ENCODE results near the gene DISC1. TPM values are rescaled to one million over a fixed set of nuclear protein-coding genes. Genes with fewer than 3 reads are reported as not detected.

DISC1 gene
- total RNA-seq, 1 experiment from 2014 or later: 0.36 TPM

GRCh38 chr1:231822041-231822440 lies 195.5 kb downstream of the DISC1 start:
- TF ChIP-seq SIN3A (IDR thresholded peaks at IDR 0.05; ENCODE audit: borderline replicate concordance, insufficient read depth, low read depth, low read length): no peak
- no peak for TF ChIP-seq TCF7L2 (IDR thresholded peaks at IDR 0.05; ENCODE audit: low read depth, low read length)
- no peak for DNase-seq (ENCODE audit: low read depth, low spot score)
- H3K9me3 ChIP-seq (ENCODE audit: control insufficient read depth, insufficient read depth, low read depth, low read length): no peaks in the 10 kb centered on the region
- in situ Hi-C loops (cut with HindIII; ENCODE audit: low pct_unique_long_range_greater_than_20kb, low sequenced_read_pairs) (no loop called here), intact Hi-C loops (cut with micrococcal nuclease; ENCODE audit: unreplicated experiment) (no loop called here)
- ATAC-seq: no peak
- H3K27ac ChIP-seq (ENCODE audit: low read length): no peak overlapping the region
- POLR2A ChIA-PET: no interaction called here
- no TSS peak for BruUV-seq (replicated peaks)
- CTCF ChIA-PET: no interaction called here
- no peak overlapping the region for H3K4me3 ChIP-seq (ENCODE audit: low read depth in 2 of 2, low read length in 2 of 2)
- H3K27me3 ChIP-seq (ENCODE audit: control insufficient read depth, insufficient read depth, low read length): no peaks in the 10 kb centered on the region
- no peaks in the 10 kb centered on the region for H3K4me1 ChIP-seq (ENCODE audit: control insufficient read depth, insufficient read depth, low read length)
- no peaks in the 10 kb centered on the region for H3K36me3 ChIP-seq (ENCODE audit: control insufficient read depth, insufficient read depth, low read length)

- Histone ChIP-seq H3K4me3 (ENCODE audit: low read depth in 2 of 2, low read length in 2 of 2) (no peak overlapping the region), H3K36me3 (ENCODE audit: control insufficient read depth, insufficient read depth, low read length) (no peaks in the 10 kb centered on the region), H3K27me3 (ENCODE audit: control insufficient read depth, insufficient read depth, low read length) (no peaks in the 10 kb centered on the region), H3K4me1 (ENCODE audit: control insufficient read depth, insufficient read depth, low read length) (peaks cover 9% of the 10 kb centered on the region), H3K9me3 (ENCODE audit: control insufficient read depth, insufficient read depth, low read depth, low read length) (no peaks in the 10 kb centered on the region), H3K27ac (ENCODE audit: low read length) (no peak overlapping the region)
- ChIA-PET CTCF (no interaction called here), POLR2A (no interaction called here)
- BruUV-seq (replicated peaks): no TSS peak
- TF ChIP-seq, protein P1, sequence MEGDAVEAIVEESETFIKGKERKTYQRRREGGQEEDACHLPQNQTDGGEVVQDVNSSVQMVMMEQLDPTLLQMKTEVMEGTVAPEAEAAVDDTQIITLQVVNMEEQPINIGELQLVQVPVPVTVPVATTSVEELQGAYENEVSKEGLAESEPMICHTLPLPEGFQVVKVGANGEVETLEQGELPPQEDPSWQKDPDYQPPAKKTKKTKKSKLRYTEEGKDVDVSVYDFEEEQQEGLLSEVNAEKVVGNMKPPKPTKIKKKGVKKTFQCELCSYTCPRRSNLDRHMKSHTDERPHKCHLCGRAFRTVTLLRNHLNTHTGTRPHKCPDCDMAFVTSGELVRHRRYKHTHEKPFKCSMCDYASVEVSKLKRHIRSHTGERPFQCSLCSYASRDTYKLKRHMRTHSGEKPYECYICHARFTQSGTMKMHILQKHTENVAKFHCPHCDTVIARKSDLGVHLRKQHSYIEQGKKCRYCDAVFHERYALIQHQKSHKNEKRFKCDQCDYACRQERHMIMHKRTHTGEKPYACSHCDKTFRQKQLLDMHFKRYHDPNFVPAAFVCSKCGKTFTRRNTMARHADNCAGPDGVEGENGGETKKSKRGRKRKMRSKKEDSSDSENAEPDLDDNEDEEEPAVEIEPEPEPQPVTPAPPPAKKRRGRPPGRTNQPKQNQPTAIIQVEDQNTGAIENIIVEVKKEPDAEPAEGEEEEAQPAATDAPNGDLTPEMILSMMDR (IDR thresholded peaks at IDR 0.05): no peak
- TF ChIP-seq REST (IDR thresholded peaks at IDR 0.05; ENCODE audit: insufficient read depth in 1 of 2, low read depth in 2 of 2, low read length in 1 of 2) (no peak), POLR2AphosphoS5 (IDR thresholded peaks at IDR 0.05; ENCODE audit: low read depth, low read length) (no peak), TCF7L2 (IDR thresholded peaks at IDR 0.05; ENCODE audit: low read depth, low read length) (no peak), SIN3A (IDR thresholded peaks at IDR 0.05; ENCODE audit: borderline replicate concordance, insufficient read depth, low read depth, low read length) (no peak)
- DNase-seq (ENCODE audit: low read depth, low spot score): no peak
- intact Hi-C loops (cut with micrococcal nuclease; ENCODE audit: unreplicated experiment): no loop called here
- in situ Hi-C loops (cut with HindIII; ENCODE audit: low pct_unique_long_range_greater_than_20kb, low sequenced_read_pairs): no loop called here
- ATAC-seq: no peak
Measured at GRCh38 chr1:231826566-231826965, 200.0 kb downstream of the DISC1 start.

GRCh38 chr1:231827337-231828105 lies 200.9 kb downstream of the DISC1 start:
- BruUV-seq (replicated peaks): no TSS peak
- peak; percentile 64 for DNase-seq (ENCODE audit: low read depth, low spot score)
- CTCF ChIA-PET: interaction anchor here (0.6 kb wide), 2 partner anchors 12 to 71 kb away, joined by 3 to 4 read pairs; no protein-coding TSS in a partner anchor

More at GRCh38 chr1:231827337-231828105, 200.9 kb downstream of the DISC1 start:
- peak; percentile 68 for ATAC-seq
- POLR2A ChIA-PET: no interaction called here
- Histone ChIP-seq H3K27ac (ENCODE audit: low read length) (0 out of 2 replicates have a peak overlapping the region, but pooled peaks have one; percentile 36), H3K36me3 (ENCODE audit: control insufficient read depth, insufficient read depth, low read length) (no peaks in the 10 kb centered on the region), H3K9me3 (ENCODE audit: control insufficient read depth, insufficient read depth, low read depth, low read length) (no peaks in the 10 kb centered on the region), H3K4me3 (ENCODE audit: low read depth in 2 of 2, low read length in 2 of 2) (no peak overlapping the region), H3K27me3 (ENCODE audit: control insufficient read depth, insufficient read depth, low read length) (no peaks in the 10 kb centered on the region), H3K4me1 (ENCODE audit: control insufficient read depth, insufficient read depth, low read length) (peaks cover 9% of the 10 kb centered on the region)
- intact Hi-C loops (cut with micrococcal nuclease; ENCODE audit: unreplicated experiment): no loop called here
- in situ Hi-C loops (cut with HindIII; ENCODE audit: low pct_unique_long_range_greater_than_20kb, low sequenced_read_pairs): no loop called here
- no peak for TF ChIP-seq REST (IDR thresholded peaks at IDR 0.05; ENCODE audit: insufficient read depth in 1 of 2, low read depth in 2 of 2, low read length in 1 of 2)
- TF ChIP-seq SIN3A (IDR thresholded peaks at IDR 0.05; ENCODE audit: borderline replicate concordance, insufficient read depth, low read depth, low read length): no peak
- no peak for TF ChIP-seq POLR2AphosphoS5 (IDR thresholded peaks at IDR 0.05; ENCODE audit: low read depth, low read length)
- TF ChIP-seq, protein P1 (IDR thresholded peaks at IDR 0.05): no peak
- TF ChIP-seq TCF7L2 (IDR thresholded peaks at IDR 0.05; ENCODE audit: low read depth, low read length): no peak
